Progenitor cell of endocrine pancreas (in vitro differentiated cells): ENCODE measurements around the gene DRP2. TPM values are rescaled to one million over a fixed set of nuclear protein-coding genes. Genes with fewer than 3 reads are reported as not detected.
A peak's percentile ranks its signal among the peaks of the same experiment; 100 is the strongest.
"Not testable (repeated sequence)": the region's sequence is repeated elsewhere in the genome, so short reads cannot be mapped to it uniquely, and the experiment has no call there.

Experiments used
- DNase-seq: peaks from one replicate; pipeline ENCODE4 v3.0.0; 2021; ENCODE audit warnings: low spot score; ENCODE audit not compliant: unreplicated experiment
- H3K27ac Mint-ChIP-seq: 2 replicates; pipeline ENCODE4 v1.8.0; 2021; ENCODE audit warnings: mild to moderate bottlenecking, moderate library complexity, mixed read lengths
- H3K27me3 Mint-ChIP-seq: 2 replicates; pipeline ENCODE4 v1.8.0; 2021; ENCODE audit warnings: mixed read lengths
- H3K36me3 Mint-ChIP-seq: 2 replicates; pipeline ENCODE4 v1.8.0; 2022; ENCODE audit warnings: mixed read lengths; ENCODE audit not compliant: insufficient read depth
- H3K4me1 Mint-ChIP-seq: 2 replicates; pipeline ENCODE4 v1.8.0; 2021; ENCODE audit warnings: low read depth, mixed read lengths
- H3K4me3 Mint-ChIP-seq: 2 replicates; pipeline ENCODE4 v1.8.0; 2021; ENCODE audit warnings: low read depth, mild to moderate bottlenecking, moderate library complexity, mixed read lengths
- H3K9me3 Mint-ChIP-seq: 2 replicates; pipeline ENCODE4 v1.8.0; 2021; ENCODE audit warnings: low read depth, mixed read lengths
- CTCF ChIP-seq: fragments of 200-600 bp; sonication (generic); IDR thresholded peaks from one replicate; pipeline ENCODE4 v1.5.0; 2021; ENCODE audit warnings: antibody characterized with exemption, mild to moderate bottlenecking; ENCODE audit not compliant: unreplicated experiment
- long read RNA-seq: library from polyadenylated mRNA; unstranded; transcript quantifications from one replicate; pipeline ENCODE4 v2.0.0, GENCODE V29; 2020
- total RNA-seq: library from RNA; stranded (reverse); gene quantifications from 2 replicates; pipeline ENCODE4 v1.2.1, GENCODE V29; 2021

The DRP2 gene
- 0.29 and 0.44 TPM in 2 replicates for total RNA-seq
- long read RNA-seq, result 0 reads

GRCh38 chrX:101219116-101219863 lies at the start of gene DRP2:
Gene DRP2 (plus strand): TSS chrX:101219786. CDS start chrX:101231648, 11,862 bp downstream.
- H3K4me1 Mint-ChIP-seq, result peaks cover 2% of the 10 kb centered on the region
- no peak within 1 kb of the TSS for H3K27ac Mint-ChIP-seq
- H3K4me3 Mint-ChIP-seq, result no peak within 1 kb of the TSS
- no peaks in the 10 kb centered on the region for H3K27me3 Mint-ChIP-seq
- no peak for TF ChIP-seq CTCF
- peaks cover 18% of the 10 kb centered on the region for H3K9me3 Mint-ChIP-seq
- DNase-seq, result no peak
- no peaks in the 10 kb centered on the region for H3K36me3 Mint-ChIP-seq

GRCh38 chrX:101171883-101172400 lies 47.6 kb upstream of the DRP2 start:
- TF ChIP-seq CTCF, result no peak
- Mint-ChIP-seq H3K36me3 (no peaks in the 10 kb centered on the region), H3K4me3 (no peak overlapping the region), H3K27ac (no peak overlapping the region), H3K4me1 (no peaks in the 10 kb centered on the region), H3K9me3 (peaks cover 12% of the 10 kb centered on the region), H3K27me3 (no peaks in the 10 kb centered on the region)
- no peak for DNase-seq

- Mint-ChIP-seq H3K27me3 (no peaks in the 10 kb centered on the region), H3K27ac (no peak overlapping the region), H3K4me3 (no peak overlapping the region), H3K36me3 (no peaks in the 10 kb centered on the region), H3K4me1 (no peaks in the 10 kb centered on the region), H3K9me3 (peaks cover 11% of the 10 kb centered on the region)
- no peak for DNase-seq
- TF ChIP-seq CTCF, result no peak
Observed at GRCh38 chrX:101176439-101176838, 43.1 kb upstream of the DRP2 start.

GRCh38 chrX:101184876-101185275 lies 34.7 kb upstream of the DRP2 start:
- not testable (repeated sequence) for H3K36me3 Mint-ChIP-seq, DNase-seq, H3K27me3 Mint-ChIP-seq, H3K4me1 Mint-ChIP-seq, H3K4me3 Mint-ChIP-seq, H3K27ac Mint-ChIP-seq
- H3K9me3 Mint-ChIP-seq, result peaks cover 36% of the 10 kb centered on the region

GRCh38 chrX:101187961-101188360 lies 31.6 kb upstream of the DRP2 start:
- H3K36me3 Mint-ChIP-seq, DNase-seq, H3K4me1 Mint-ChIP-seq, H3K4me3 Mint-ChIP-seq, H3K27me3 Mint-ChIP-seq, H3K27ac Mint-ChIP-seq: not testable (repeated sequence)
- H3K9me3 Mint-ChIP-seq, result peaks cover 37% of the 10 kb centered on the region

GRCh38 chrX:101190736-101191135 lies 28.9 kb upstream of the DRP2 start:
- no peaks in the 10 kb centered on the region for H3K36me3 Mint-ChIP-seq
- H3K4me1 Mint-ChIP-seq, result no peaks in the 10 kb centered on the region
- H3K4me3 Mint-ChIP-seq, result peak overlapping the region; percentile 59
- H3K27me3 Mint-ChIP-seq, result no peaks in the 10 kb centered on the region
- DNase-seq, result no peak
- TF ChIP-seq CTCF, result no peak
- H3K27ac Mint-ChIP-seq, result no peak overlapping the region
- peaks cover 28% of the 10 kb centered on the region for H3K9me3 Mint-ChIP-seq
